Measurements from ENCODE around the gene NAV3.
"Not testable (repeated sequence)": the region's sequence is repeated elsewhere in the genome, so short reads cannot be mapped to it uniquely, and the experiment has no call there.

NAV3 gene

GRCh38 chr12:78057075-78057474 is 226.4 kb downstream of the NAV3 start:
- no peak for DNase-seq

- DNase-seq, result no peak
These were observed 229.5 kb downstream of the NAV3 start for GRCh38 chr12:78060186-78060585.

GRCh38 chr12:78062786-78063185 is 232.1 kb downstream of the NAV3 start:
- no peak for DNase-seq

DNA sequence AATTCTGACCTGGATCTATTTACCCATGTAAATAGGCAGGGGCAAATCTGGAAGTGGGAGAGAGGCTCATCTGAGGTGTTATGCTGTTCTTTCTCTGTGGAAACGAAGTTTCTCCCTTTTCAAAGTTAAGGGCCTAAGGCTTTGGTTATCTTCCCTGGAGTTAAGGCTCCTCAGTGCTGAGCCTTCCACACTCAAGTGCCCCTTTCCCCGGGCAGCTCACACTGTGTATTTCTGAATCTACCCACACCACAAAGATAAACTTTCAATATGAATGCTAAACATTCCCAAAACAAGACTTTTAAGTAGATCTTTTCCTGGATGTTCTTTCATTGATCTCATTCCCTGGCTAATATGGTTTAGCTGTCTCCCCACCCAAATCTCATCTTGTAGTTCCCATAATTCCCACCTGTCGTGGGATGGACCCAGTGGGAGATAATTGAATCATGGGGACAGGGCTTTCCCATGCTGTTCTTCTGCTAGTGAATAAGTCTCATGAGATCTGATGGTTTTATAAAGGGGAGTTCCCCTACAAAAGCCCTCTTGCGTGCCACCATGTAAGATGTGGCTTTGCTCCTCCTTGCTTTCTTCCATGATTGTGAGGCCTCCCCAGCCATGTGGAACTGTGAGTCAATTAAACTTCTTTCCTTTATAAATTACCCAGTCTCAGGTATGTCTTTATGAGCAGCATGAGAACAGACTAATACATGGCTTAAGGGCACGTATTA is 251.1 kb downstream of the NAV3 start:
- DNase-seq, result no peak

DNA sequence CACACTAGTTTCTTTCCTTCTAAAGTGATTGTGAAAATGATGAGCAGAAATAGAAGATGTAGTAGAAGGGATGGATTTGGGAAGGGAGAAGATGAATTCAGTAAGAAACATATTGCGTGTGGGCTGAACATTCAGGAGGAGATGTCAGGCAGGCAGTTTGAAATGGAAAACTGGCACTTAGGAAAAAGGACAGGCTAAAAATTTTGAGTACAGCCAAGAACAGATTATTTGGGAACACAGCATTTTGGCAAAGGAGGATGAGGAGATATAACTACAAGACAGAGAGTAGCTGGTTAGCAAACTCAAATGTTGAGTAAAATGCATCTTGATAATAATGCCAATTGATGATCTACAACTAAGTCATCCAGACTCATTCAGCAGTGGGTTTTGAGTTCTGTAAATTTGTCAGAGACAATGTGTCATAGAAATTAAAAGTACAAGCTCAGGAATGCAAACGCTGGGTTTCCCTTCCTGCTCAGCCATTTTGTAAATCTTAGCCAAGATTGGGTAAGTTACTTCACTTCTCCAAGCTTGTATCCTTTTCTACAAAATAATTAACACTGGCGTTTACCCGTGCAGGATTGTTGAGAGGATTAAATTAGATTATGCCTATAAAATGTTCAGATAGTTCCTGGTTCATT is 255.0 kb downstream of the NAV3 start:
- DNase-seq, result no peak

DNA sequence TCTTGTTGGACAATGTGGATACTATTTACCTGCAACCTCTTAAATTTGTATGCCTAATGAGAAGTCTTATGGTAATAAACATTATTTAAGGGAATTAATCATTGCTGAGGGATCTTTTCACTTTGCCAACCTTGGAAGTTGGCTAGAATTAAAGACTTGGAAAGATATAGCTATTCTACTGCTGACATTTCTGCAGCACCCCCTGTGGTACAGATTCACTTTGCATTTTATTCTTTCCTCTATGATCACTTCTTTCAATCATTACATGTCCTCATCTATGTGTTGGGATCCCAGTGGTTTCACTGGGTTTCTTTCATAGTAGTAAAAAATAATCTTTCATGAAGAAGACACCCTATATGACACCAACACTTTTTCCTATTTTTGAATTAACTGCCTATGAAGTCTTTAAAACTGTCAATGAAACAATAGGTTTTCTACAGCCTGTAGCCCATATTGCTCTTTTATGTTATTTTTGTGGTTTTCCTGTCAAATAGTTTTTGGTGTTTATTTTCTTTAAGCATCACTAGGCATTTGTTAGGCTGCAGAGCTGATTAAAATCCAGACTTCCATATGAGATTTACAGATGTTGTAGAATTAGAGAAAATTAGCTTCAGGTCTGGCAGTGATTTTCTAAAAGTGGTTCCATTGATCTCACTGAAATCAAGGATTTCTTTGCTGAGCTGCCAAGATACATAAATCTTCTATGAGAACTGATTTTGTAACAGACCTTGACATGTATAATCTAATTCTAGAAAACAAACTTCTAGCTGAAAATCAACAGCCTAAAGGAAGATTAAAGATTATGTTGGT is 256.1 kb downstream of the NAV3 start:
- DNase-seq, result no peak

DNA sequence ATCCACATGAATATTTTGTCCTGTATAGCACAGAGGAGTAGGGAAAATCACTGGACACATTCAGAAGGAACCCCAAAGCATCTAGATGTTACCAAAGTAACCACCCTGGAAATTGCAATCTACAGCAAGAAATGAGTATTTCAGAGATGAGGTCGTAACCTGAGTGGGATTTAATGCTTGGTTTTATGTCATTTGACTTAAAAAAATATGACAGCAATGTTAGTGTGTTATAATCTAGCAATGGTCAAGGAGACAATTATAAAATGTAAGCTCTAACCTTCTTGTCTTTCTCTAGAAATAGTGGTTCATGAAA is 256.6 kb downstream of the NAV3 start:
- DNase-seq, result no peak

GRCh38 chr12:78088391-78088832 is 257.7 kb downstream of the NAV3 start:
- no peak for DNase-seq

DNA sequence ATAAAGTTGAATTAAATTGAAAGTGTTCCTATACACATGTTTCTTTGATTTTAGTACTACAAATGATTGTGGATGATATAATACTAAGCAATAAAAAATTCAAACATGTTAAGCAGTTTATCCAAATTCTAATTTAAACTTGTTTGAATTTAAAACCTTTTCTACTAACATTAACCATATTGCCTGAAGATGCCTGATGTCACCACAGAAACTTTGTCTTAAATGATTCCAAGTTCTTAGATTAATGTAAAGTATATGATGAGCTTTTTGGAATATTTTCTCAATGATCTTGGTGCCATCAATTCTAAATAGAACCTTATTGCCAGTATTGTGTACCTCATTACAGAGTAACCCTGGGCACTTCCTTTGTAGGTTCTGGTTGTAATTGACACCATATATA is 259.6 kb downstream of the NAV3 start:
- DNase-seq, result no peak

DNA sequence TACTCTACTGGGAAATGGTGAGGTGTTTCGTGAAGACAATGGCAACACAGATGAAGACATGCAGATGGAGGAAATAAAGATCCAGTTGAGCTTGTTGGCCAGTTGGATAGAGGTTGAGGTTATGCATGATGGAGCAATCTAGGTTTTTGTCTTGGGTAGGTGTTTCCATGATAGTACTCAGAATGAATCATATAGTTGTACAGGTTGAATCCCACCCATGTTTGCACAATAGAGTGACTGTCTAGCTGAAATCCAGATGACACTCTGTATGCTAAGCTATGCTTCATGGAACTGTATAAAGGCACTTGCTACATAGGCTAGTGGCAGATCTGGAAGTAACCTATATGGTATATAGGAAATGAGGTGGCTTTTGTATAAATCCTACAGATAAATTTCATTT is 264.9 kb downstream of the NAV3 start:
- DNase-seq, result no peak

- peak; percentile 37 for DNase-seq
These were observed 266.4 kb downstream of the NAV3 start for GRCh38 chr12:78096909-78097597.

DNA sequence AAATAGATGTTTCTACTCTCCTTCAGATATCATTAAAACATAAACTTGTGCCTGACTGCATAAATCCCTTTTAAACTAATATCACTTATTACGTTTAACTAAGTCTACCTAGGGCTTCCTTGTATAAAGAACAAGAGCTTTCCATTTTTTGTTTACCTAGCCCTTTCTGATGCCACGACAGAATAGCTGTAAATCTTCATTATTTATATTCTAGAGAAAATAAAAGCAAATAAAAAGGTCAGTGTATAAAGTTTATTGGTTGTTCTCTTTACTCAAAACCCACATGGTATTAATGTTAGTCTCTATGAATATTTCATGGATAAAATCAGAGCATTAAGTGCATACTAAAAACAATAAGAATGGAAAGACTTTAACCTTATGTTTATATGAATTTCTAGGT is 269.1 kb downstream of the NAV3 start:
- no peak for DNase-seq

- no peak for DNase-seq
These were observed 270.6 kb downstream of the NAV3 start for GRCh38 chr12:78101113-78101876.

GRCh38 chr12:78101946-78102635 is 271.4 kb downstream of the NAV3 start:
- no peak for DNase-seq

- DNase-seq, result not testable (repeated sequence)
These were observed 272.1 kb downstream of the NAV3 start for GRCh38 chr12:78102801-78103200.

DNA sequence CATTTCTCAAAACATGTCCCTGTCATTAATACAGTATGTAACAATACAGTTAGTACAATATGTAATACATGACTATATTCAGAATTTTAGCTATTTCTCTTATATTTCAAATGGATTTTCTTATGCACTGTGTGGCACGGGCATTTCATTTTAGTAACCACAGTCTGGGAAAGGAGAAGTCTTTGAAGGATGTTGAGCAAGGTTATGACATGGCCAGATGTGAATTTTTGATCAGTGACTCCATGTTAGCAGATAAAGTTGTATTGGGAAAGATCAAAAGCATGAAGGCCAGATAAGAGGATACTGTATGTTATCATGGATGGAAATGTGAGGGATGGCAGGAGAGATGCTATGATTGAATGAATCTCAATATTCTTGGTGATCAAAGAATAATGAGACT is 285.2 kb downstream of the NAV3 start:
- DNase-seq, result no peak

DNA sequence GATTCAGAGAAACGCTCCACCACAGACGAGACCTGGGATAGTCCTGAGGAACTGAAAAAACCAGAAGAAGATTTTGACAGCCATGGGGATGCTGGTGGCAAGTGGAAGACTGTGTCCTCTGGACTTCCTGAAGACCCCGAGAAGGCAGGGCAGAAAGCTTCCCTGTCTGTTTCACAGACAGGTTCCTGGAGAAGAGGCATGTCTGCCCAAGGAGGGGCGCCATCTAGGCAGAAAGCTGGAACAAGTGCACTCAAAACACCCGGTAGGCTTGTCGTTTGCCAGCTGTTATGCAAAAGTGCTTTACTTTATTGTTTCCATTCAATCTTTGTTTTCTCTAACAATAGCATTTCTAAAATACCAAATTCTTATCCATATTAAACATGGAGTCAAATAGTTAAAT is 287.3 kb downstream of the NAV3 start:
- no peak for DNase-seq

- no peak for DNase-seq
These were observed 287.8 kb downstream of the NAV3 start for GRCh38 chr12:78118486-78118885.

DNA sequence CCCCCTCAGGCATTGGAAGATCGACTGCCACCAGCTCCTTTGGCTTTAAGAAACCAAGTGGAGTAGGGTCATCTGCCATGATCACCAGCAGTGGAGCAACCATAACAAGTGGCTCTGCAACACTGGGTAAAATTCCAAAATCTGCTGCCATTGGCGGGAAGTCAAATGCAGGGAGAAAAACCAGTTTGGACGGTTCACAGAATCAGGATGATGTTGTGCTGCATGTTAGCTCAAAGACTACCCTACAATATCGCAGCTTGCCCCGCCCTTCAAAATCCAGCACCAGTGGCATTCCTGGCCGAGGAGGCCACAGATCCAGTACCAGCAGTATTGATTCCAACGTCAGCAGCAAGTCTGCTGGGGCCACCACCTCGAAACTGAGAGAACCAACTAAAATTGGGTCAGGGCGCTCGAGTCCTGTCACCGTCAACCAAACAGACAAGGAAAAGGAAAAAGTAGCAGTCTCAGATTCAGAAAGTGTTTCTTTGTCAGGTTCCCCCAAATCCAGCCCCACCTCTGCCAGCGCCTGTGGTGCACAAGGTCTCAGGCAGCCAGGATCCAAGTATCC is 288.7 kb downstream of the NAV3 start:
- DNase-seq, result no peak

GRCh38 chr12:78120306-78120705 is 289.6 kb downstream of the NAV3 start:
- DNase-seq, result no peak

- peak; percentile 10 for DNase-seq
These were observed 290.3 kb downstream of the NAV3 start for GRCh38 chr12:78120866-78121560.

Data from NCI-H1105 treated with DMSO at 0.1 percent for 48 hours (cell line).